K562 (cell line): ENCODE data around the gene SOX6. TPM values are rescaled to one million over a fixed set of nuclear protein-coding genes. Genes with fewer than 3 reads are reported as not detected.
A peak's percentile ranks its signal among the peaks of the same experiment; 100 is the strongest.

ENCODE experiments used
- ATAC-seq: fragments of 200-7000 bp; cut with Tn5 transposase; 3 replicates; pipeline ENCODE4 v1.9.1; 2020; ENCODE audit warnings: moderate library complexity
- BruUV-seq: library from RNA; stranded (reverse); fragments of 400-500 nt; replicated peaks from 2 replicates; lab custom pipeline; 2021; lab: Mats Ljungman, UMichigan
- CTCF ChIA-PET: fragments of 300-600 bp; formaldehyde crosslinking; extraction: SDS; loops from one replicate; lab custom pipeline; 2021; ENCODE audit warnings: low intra/inter-chr PET ratio; lab: Yijun Ruan, JAX
- POLR2A ChIA-PET: fragments of 300-600, 350-650 bp; sonication (Branson Sonifier 250); formaldehyde crosslinking; extraction: SDS; loops from one replicate; lab custom pipeline; 2021; ENCODE audit warnings: antibody characterized with exemption, inconsistent platforms; lab: Yijun Ruan, JAX
- DNase-seq, 4 experiments: peaks; one replicate each; pipeline versions ENCODE4 v3.0.0 to v3.0.0-alpha.2; 2011 to 2018; ENCODE audit warnings: low spot score in 3 of 4, mixed read lengths in 3 of 4; ENCODE audit errors: extremely low read depth in 1 of 4
- FAIRE-seq: peaks from 2 replicates; lab custom pipeline; 2011; peaks lifted over from hg19 to GRCh38; lab: Jason Lieb, UNC
- H2AFZ ChIP-seq: 2 replicates; pipeline ENCODE4 v1.6.0; 2011; ENCODE audit warnings: low read depth, low read length, control low read depth, inconsistent platforms
- H3K27ac ChIP-seq: fragments of 200-600 bp; 3 replicates; pipeline ENCODE4 v1.8.0; 2011; ENCODE audit warnings: low read depth, mild to moderate bottlenecking, control low read depth, inconsistent platforms, low read length, moderate library complexity, mixed read lengths; ENCODE audit errors: extremely low read depth
- H3K27me3 ChIP-seq, 2 experiments: fragments of 300-600 bp in 1 of 2; 2 replicates in 1 of 2; 3 replicates in 1 of 2; pipeline versions ENCODE4 v1.6.0 to v1.8.0; 2011; ENCODE audit warnings: inconsistent platforms in 2 of 2, low read length in 2 of 2, mild to moderate bottlenecking in 1 of 2, mixed read lengths in 1 of 2, moderate library complexity in 1 of 2; ENCODE audit not compliant: control insufficient read depth in 2 of 2, insufficient read depth in 2 of 2
- H3K36me3 ChIP-seq: fragments of 300-600 bp; 3 replicates; pipeline ENCODE4 v1.8.0; 2011; ENCODE audit warnings: mild to moderate bottlenecking, low read length, inconsistent platforms; ENCODE audit not compliant: control insufficient read depth, insufficient read depth
- H3K4me1 ChIP-seq, 2 experiments: fragments of 200-600 bp in 1 of 2; replicated peaks in 1 of 2; 2 replicates in 1 of 2; 3 replicates in 1 of 2; pipeline versions ENCODE4 v1.5.1 to v1.8.0; 2011; ENCODE audit warnings: inconsistent platforms in 2 of 2, low read length in 2 of 2, mild to moderate bottlenecking in 1 of 2, mixed read lengths in 1 of 2, moderate library complexity in 1 of 2; ENCODE audit not compliant: control insufficient read depth in 2 of 2, insufficient read depth in 2 of 2
- H3K4me2 ChIP-seq: 2 replicates; pipeline ENCODE4 v1.6.1; 2011; ENCODE audit warnings: low read length, control low read depth, inconsistent platforms, mixed read lengths; ENCODE audit not compliant: insufficient read depth
- H3K4me3 ChIP-seq: fragments of 200-600 bp; sonication (generic), shearing (Covaris generic); 2 replicates; pipeline ENCODE4 v1.5.1; 2016; ENCODE audit warnings: control low read depth, inconsistent platforms
- H3K79me2 ChIP-seq: fragments of 200-600 bp; 3 replicates; pipeline ENCODE4 v1.8.0; 2011; ENCODE audit warnings: low read length, inconsistent platforms; ENCODE audit not compliant: control insufficient read depth, insufficient read depth
- H3K9ac ChIP-seq, 2 experiments: 2 replicates each; pipeline versions ENCODE4 v1.6.0 to v1.6.1; 2011; ENCODE audit warnings: low read depth in 2 of 2, low read length in 2 of 2, control low read depth in 1 of 2, inconsistent platforms in 1 of 2, mild to moderate bottlenecking in 1 of 2, mixed read lengths in 1 of 2; ENCODE audit not compliant: insufficient read depth in 1 of 2
- H3K9me1 ChIP-seq: one replicate; pipeline ENCODE4 v1.6.0; 2011; ENCODE audit warnings: inconsistent platforms, mild to moderate bottlenecking, low read length, moderate library complexity; ENCODE audit not compliant: control insufficient read depth, insufficient read depth
- H3K9me3 ChIP-seq: replicated peaks from 2 replicates; pipeline ENCODE4 v1.5.1; 2011; ENCODE audit warnings: low read depth, low read length, inconsistent platforms; ENCODE audit not compliant: control insufficient read depth, insufficient read depth
- H4K20me1 ChIP-seq: replicated peaks from 2 replicates; pipeline ENCODE4 v1.6.1; 2011; ENCODE audit warnings: low read length, inconsistent platforms, mixed read lengths; ENCODE audit not compliant: control insufficient read depth, insufficient read depth
- ARID1B ChIP-seq: fragments of 450-650 bp; IDR thresholded peaks from 2 replicates; pipeline ENCODE4 v1.6.1; 2016; ENCODE audit warnings: antibody characterized with exemption, mild to moderate bottlenecking, inconsistent platforms
- CBFA2T2 ChIP-seq: fragments of 450-650 bp; conservative IDR thresholded peaks from 2 replicates; pipeline ENCODE4 v1.6.1; 2017; ENCODE audit warnings: mild to moderate bottlenecking
- CBFA2T3 ChIP-seq: fragments of 450-650 bp; IDR thresholded peaks from 2 replicates; pipeline ENCODE4 v1.6.1; 2017
- CHD4 ChIP-seq: fragments of 200-600 bp; sonication (generic); IDR thresholded peaks from 3 replicates; pipeline ENCODE4 v1.6.1; 2012; ENCODE audit warnings: low read depth, mild to moderate bottlenecking, mixed read lengths, low read length, inconsistent platforms; ENCODE audit not compliant: insufficient read depth, insufficient replicate concordance, poor library complexity, severe bottlenecking
- DPF2 ChIP-seq: fragments of 450-650 bp; IDR thresholded peaks from 2 replicates; pipeline ENCODE4 v1.6.1; 2016
- EGR1 ChIP-seq: fragments of 450-650 bp; conservative IDR thresholded peaks from 2 replicates; pipeline ENCODE4 v1.6.1; 2017; ENCODE audit warnings: mild to moderate bottlenecking
- EP300 ChIP-seq: IDR thresholded peaks from 2 replicates; pipeline ENCODE4 v1.6.1; 2012; ENCODE audit warnings: low read length, improper control_type of control experiment
- FOXJ3 ChIP-seq: sonication (generic); formaldehyde crosslinking; IDR thresholded peaks from 2 replicates; pipeline ENCODE4 v1.4.0; 2020; ENCODE audit warnings: mild to moderate bottlenecking, missing genetic modification reagents
- KDM1A ChIP-seq, 2 experiments: fragments of 450-650 bp; IDR thresholded peaks; 2 replicates each; pipeline ENCODE4 v1.6.1; 2016; ENCODE audit warnings: mild to moderate bottlenecking in 2 of 2
- MCM5 ChIP-seq: fragments of 450-650 bp; IDR thresholded peaks from 2 replicates; pipeline ENCODE4 v1.6.1; 2016; ENCODE audit warnings: low read depth
- MTA2 ChIP-seq: fragments of 450-650 bp; IDR thresholded peaks from 2 replicates; pipeline ENCODE4 v1.6.1; 2016; ENCODE audit warnings: low read depth
- NCOR1 ChIP-seq: fragments of 450-650 bp; IDR thresholded peaks from 2 replicates; pipeline ENCODE4 v1.6.1; 2016; ENCODE audit warnings: mild to moderate bottlenecking, moderate library complexity
- NFIC ChIP-seq: fragments of 450-650 bp; IDR thresholded peaks from 2 replicates; pipeline ENCODE4 v1.6.1; 2017; ENCODE audit warnings: mild to moderate bottlenecking, inconsistent platforms
- PHTF2 ChIP-seq: fragments of 250-450 bp; sonication (Bioruptor Pico); IDR thresholded peaks from 2 replicates; pipeline ENCODE4 v1.5.0; 2021; ENCODE audit warnings: mild to moderate bottlenecking
- POLR2AphosphoS5 ChIP-seq: IDR thresholded peaks from 2 replicates; pipeline ENCODE4 v1.6.1; 2011; ENCODE audit warnings: mild to moderate bottlenecking, low read depth, low read length, moderate library complexity; ENCODE audit not compliant: control insufficient read depth, insufficient read depth
- RCOR1 ChIP-seq, 2 experiments: IDR thresholded peaks; 2 replicates each; pipeline ENCODE4 v1.6.1; 2012; ENCODE audit warnings: low read depth in 2 of 2, low read length in 2 of 2, borderline replicate concordance in 1 of 2, improper control_type of control experiment in 1 of 2
- SMAD2 ChIP-seq: fragments of 150-350 bp; IDR thresholded peaks from 2 replicates; pipeline ENCODE4 v1.6.1; 2014; ENCODE audit warnings: low read depth, mild to moderate bottlenecking, low read length
- SMARCA4 ChIP-seq: fragments of 450-650 bp; IDR thresholded peaks from 2 replicates; pipeline ENCODE4 v1.6.1; 2016
- STAT5A ChIP-seq: IDR thresholded peaks from 2 replicates; pipeline ENCODE4 v1.6.1; 2012; ENCODE audit warnings: low read length, inconsistent platforms, borderline replicate concordance
- TAL1 ChIP-seq: fragments of 450-650 bp; IDR thresholded peaks from 2 replicates; pipeline ENCODE4 v1.6.1; 2016; ENCODE audit warnings: mild to moderate bottlenecking
- TCF3 ChIP-seq: sonication (generic); formaldehyde crosslinking; IDR thresholded peaks from 2 replicates; pipeline ENCODE4 v1.4.0; 2020; ENCODE audit warnings: mild to moderate bottlenecking, missing genetic modification reagents
- TEAD4 ChIP-seq, 2 experiments: sonication (generic) in 1 of 2; formaldehyde crosslinking in 1 of 2; IDR thresholded peaks; 2 replicates each; pipeline versions ENCODE4 v1.6.1 to v1.8.0; 2012 to 2022; ENCODE audit warnings: borderline replicate concordance in 1 of 2, inconsistent platforms in 1 of 2, low read length in 1 of 2, mild to moderate bottlenecking in 1 of 2, missing genetic modification reagents in 1 of 2
- TRIM24 ChIP-seq, 2 experiments: fragments of 450-650 bp; IDR thresholded peaks; 2 replicates each; pipeline ENCODE4 v1.6.1; 2016
- ZNF384 ChIP-seq: IDR thresholded peaks from 2 replicates; pipeline ENCODE4 v1.6.1; 2012; ENCODE audit warnings: low read depth, low read length, improper control_type of control experiment
- WGBS: fragments of 100-300 bp; shearing (Covaris generic); methylation state at CpG from one replicate; pipeline ENCODE4 v1.1.6; 2016; ENCODE audit warnings: low coverage, mixed read lengths; ENCODE audit not compliant: insufficient coverage; ENCODE audit errors: missing lambda C conversion rate; 5-methylcytosine and 5-hydroxymethylcytosine counted together
- in situ Hi-C: fragments of 300-500 bp; cut with MboI; formaldehyde crosslinking; loops from 4 replicates; pipeline ENCODE4 v1.15.0; 2018; ENCODE audit warnings: inconsistent platforms, mixed read lengths
- intact Hi-C: fragments of 100-400 bp; cut with micrococcal nuclease; formaldehyde crosslinking; loops from 2 replicates; pipeline ENCODE4 v1.14.2; 2022
- polyA plus RNA-seq, 8 experiments: library from polyadenylated mRNA; depleted of rRNA in 4 of 8; stranded (reverse) in 5 of 8; unstranded in 3 of 8; fragments of >200 nt; fragmentation: Nextera tagmentation in 2 of 8; fragmentation: Illumina TruSeq in 1 of 8; extraction: Ambion mirVana in 2 of 8; extraction: Trizol in 1 of 8; gene quantifications; 2 replicates each; pipeline versions ENCODE4 v1.2.1 to v1.2.3, GENCODE V29; 2011 to 2014; ENCODE audit warnings: inconsistent platforms in 1 of 8, missing spikeins in 1 of 8
- total RNA-seq, 7 experiments: library from RNA; depleted of rRNA in 6 of 7; stranded (reverse); fragments of >200 nt in 6 of 7; fragmentation: Illumina TruSeq in 2 of 7; extraction: Trizol in 2 of 7; gene quantifications; 2 replicates each; pipeline versions ENCODE4 v1.2.1 to v1.2.3, GENCODE V29; 2011 to 2021; ENCODE audit warnings: low replicate concordance in 1 of 7

SOX6 gene
- total and polyA plus RNA-seq, 9 of the 15 experiments (the other 6 are each of a cell fraction or from before 2014, with no cell fraction given), result 0.89 to 8.7 (median 5.7) TPM

DNA sequence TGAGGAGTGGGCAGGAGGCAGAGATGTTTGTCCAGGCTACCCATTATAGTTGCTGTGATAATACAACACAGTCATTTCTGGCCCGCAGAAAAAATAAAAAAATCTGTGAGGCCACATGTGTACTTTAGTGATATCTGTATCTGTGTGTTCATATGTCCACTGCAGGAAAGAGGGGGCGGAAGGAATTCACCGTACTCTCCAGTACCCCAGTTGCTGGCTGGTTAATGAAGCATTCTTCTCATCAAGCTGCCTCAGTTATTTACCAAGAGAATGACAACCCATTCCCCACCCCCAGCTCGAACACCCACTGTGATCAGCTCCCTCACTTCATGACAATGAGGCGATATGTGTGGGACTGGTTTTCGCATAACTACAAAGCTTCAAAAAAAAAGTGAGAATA lies 309.3 kb downstream of the SOX6 start:
- no peaks in the 10 kb centered on the region for H3K9me1 ChIP-seq
- peaks cover 0 to 15% of the 10 kb centered on the region in 2 experiments; a peak in 2 of 5 replicates for H3K4me1 ChIP-seq
- H3K27me3 ChIP-seq, result no peaks in the 10 kb centered on the region
- ATAC-seq, result peak; percentile 78
- intact Hi-C loops (loop anchor here (10.0 kb wide), 1 partner anchor 558 kb away; no protein-coding TSS in a partner anchor), in situ Hi-C loops (no loop called here)
- ChIA-PET POLR2A (interaction anchor here (0.7 kb wide), 1 partner anchor 40 kb away, joined by 5 read pairs; no protein-coding TSS in a partner anchor), CTCF (no interaction called here)
- H3K4me2 ChIP-seq, result peak overlapping the region; percentile 50
- no peaks in the 10 kb centered on the region for H3K79me2 ChIP-seq
- no peaks in the 10 kb centered on the region for H4K20me1 ChIP-seq
- peak in 3 of 4 experiments; percentile 11 to 69 (median 45) for DNase-seq
- 33% methylated on average over 6 of the region's 6 CpGs for WGBS
- H3K9me3 ChIP-seq, result no peaks in the 10 kb centered on the region
- TF ChIP-seq RCOR1 (IDR thresholded peaks at IDR 0.05; ENCODE audit: borderline replicate concordance in 1 of 2, low read depth in 2 of 2, low read length in 2 of 2) (peak in 1 of 2 experiments; percentile 48; a peak in 1 of 4 replicates), FOXJ3 (CRISPR knock-in tag) (no peak), CHD4 (no peak), TAL1 (peak; percentile 68), KDM1A (IDR thresholded peaks at IDR 0.05) (peak; percentile 63 to 67; a peak in 1 of 4 replicates), SMARCA4 (0 out of 2 replicates have a peak, but pooled peaks have one; percentile 20), NCOR1 (peak; percentile 69), ZNF384 (peak; percentile 81; the same call in 1 of the 2 replicates), MTA2 (peak; percentile 26; the same call in 1 of the 2 replicates), MCM5 (no peak), TCF3 (CRISPR knock-in tag) (peak; percentile 73), DPF2 (0 out of 2 replicates have a peak, but pooled peaks have one; percentile 21), SMAD2 (no peak), STAT5A (peak; percentile 41; the same call in 1 of the 2 replicates), EGR1 (peak; percentile 94), EP300 (peak; percentile 71; the same call in 1 of the 2 replicates), TEAD4 (IDR thresholded peaks at IDR 0.05; ENCODE audit: low read length) (peak; percentile 84), TEAD4 (CRISPR knock-in tag; IDR thresholded peaks at IDR 0.05; ENCODE audit: borderline replicate concordance) (no peak), TRIM24 (IDR thresholded peaks at IDR 0.05) (0 out of 4 replicates have a peak, but pooled peaks of 1 of the 2 experiments have one; percentile 23), ARID1B (peak; percentile 75), POLR2AphosphoS5 (peak; percentile 64), PHTF2 (no peak), CBFA2T3 (peak; percentile 88), NFIC (peak; percentile 28; the same call in 1 of the 2 replicates), CBFA2T2 (peak; percentile 75)
- no peak overlapping the region; the same call in 1 of the 2 replicates for H2AFZ ChIP-seq
- H3K9ac ChIP-seq, result peak overlapping the region in 1 of 2 experiments; percentile 17; a peak in 1 of 4 replicates
- no peaks in the 10 kb centered on the region for H3K36me3 ChIP-seq
- FAIRE-seq, result peak; percentile 72
- H3K4me3 ChIP-seq, result no peak overlapping the region
- peak overlapping the region; percentile 49; the same call in 2 of the 3 replicates for H3K27ac ChIP-seq
- no TSS peak for BruUV-seq
